SK-N-SH (cell line): ENCODE data around the gene ADGRE3.

Experiments
- CHD2 ChIP-seq: fragments of 150-350 bp; IDR thresholded peaks from 2 replicates; pipeline ENCODE4 v1.6.1; 2018; ENCODE audit warnings: low read length; ENCODE audit not compliant: partially characterized antibody
- CTCF ChIP-seq: fragments of 200-600 bp; sonication (generic); IDR thresholded peaks from 2 replicates; pipeline ENCODE4 v1.6.1; 2017; ENCODE audit warnings: antibody characterized with exemption, mild to moderate bottlenecking, moderate library complexity
- EZH2phosphoT487 ChIP-seq: fragments of 200-600 bp; sonication (generic); IDR thresholded peaks from 2 replicates; pipeline ENCODE4 v1.6.1; 2017; ENCODE audit warnings: low read depth, mixed run types, mild to moderate bottlenecking, antibody characterized with exemption, moderate library complexity, borderline replicate concordance
- FOXJ3 ChIP-seq: sonication (generic); formaldehyde crosslinking; IDR thresholded peaks from 2 replicates; pipeline ENCODE4 v1.5.1; 2020; ENCODE audit warnings: mild to moderate bottlenecking, missing genetic modification reagents
- FOXM1 ChIP-seq: IDR thresholded peaks from 2 replicates; pipeline ENCODE4 v1.4.0; 2012; ENCODE audit warnings: low read depth, mild to moderate bottlenecking
- MAX ChIP-seq: IDR thresholded peaks from 2 replicates; pipeline ENCODE4 v1.4.0; 2012; ENCODE audit warnings: low read depth
- POLR2AphosphoS5 ChIP-seq: IDR thresholded peaks from 2 replicates; pipeline ENCODE4 v1.6.1; 2012; ENCODE audit warnings: low read depth, low read length
- RCOR1 ChIP-seq: fragments of 150-350 bp; IDR thresholded peaks from 2 replicates; pipeline ENCODE4 v1.6.1; 2017; ENCODE audit warnings: antibody characterized with exemption, low read length
- USF1 ChIP-seq: IDR thresholded peaks from 2 replicates; pipeline ENCODE4 v1.4.0; 2012; ENCODE audit warnings: low read depth, borderline replicate concordance
- TF ChIP-seq, protein P1 (sequence below): IDR thresholded peaks from 2 replicates; pipeline ENCODE4 v1.6.1; 2012; ENCODE audit warnings: mild to moderate bottlenecking, low read depth, low read length, moderate library complexity

DNA sequence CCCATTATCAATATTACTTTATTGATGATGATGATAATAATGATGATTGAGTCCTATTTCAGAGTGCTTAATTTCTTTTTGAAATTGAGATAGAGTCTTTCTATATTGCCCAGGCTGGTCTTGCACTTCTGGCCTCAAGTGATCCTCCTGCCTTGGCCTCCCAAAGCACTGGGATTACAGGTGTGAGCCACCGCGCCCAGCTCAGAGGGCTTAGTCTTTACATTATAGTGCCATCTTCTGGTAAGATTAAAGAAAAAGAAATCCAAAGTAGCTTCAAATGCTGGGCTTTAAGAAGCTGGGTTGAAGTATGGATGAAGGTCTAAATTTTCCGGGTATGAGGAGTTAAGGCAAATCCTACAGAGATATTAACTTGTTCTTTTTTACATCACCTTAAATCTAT lies 11.8 kb upstream of the ADGRE3 start:
- TF ChIP-seq CTCF (peak; percentile 57), EZH2phosphoT487 (no peak), FOXM1 (no peak), POLR2AphosphoS5 (no peak), CHD2 (no peak), USF1 (no peak), FOXJ3 (CRISPR knock-in tag) (no peak), MAX (no peak), RCOR1 (no peak)
- TF ChIP-seq, protein P1, sequence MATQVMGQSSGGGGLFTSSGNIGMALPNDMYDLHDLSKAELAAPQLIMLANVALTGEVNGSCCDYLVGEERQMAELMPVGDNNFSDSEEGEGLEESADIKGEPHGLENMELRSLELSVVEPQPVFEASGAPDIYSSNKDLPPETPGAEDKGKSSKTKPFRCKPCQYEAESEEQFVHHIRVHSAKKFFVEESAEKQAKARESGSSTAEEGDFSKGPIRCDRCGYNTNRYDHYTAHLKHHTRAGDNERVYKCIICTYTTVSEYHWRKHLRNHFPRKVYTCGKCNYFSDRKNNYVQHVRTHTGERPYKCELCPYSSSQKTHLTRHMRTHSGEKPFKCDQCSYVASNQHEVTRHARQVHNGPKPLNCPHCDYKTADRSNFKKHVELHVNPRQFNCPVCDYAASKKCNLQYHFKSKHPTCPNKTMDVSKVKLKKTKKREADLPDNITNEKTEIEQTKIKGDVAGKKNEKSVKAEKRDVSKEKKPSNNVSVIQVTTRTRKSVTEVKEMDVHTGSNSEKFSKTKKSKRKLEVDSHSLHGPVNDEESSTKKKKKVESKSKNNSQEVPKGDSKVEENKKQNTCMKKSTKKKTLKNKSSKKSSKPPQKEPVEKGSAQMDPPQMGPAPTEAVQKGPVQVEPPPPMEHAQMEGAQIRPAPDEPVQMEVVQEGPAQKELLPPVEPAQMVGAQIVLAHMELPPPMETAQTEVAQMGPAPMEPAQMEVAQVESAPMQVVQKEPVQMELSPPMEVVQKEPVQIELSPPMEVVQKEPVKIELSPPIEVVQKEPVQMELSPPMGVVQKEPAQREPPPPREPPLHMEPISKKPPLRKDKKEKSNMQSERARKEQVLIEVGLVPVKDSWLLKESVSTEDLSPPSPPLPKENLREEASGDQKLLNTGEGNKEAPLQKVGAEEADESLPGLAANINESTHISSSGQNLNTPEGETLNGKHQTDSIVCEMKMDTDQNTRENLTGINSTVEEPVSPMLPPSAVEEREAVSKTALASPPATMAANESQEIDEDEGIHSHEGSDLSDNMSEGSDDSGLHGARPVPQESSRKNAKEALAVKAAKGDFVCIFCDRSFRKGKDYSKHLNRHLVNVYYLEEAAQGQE: no peak
